Smooth muscle cell (in vitro differentiated cells): ENCODE results near the gene C1orf141. TPM values are rescaled to one million over a fixed set of nuclear protein-coding genes. Genes with fewer than 3 reads are reported as not detected.

Experiments
- DNase-seq: peaks from one replicate; lab custom pipeline; 2025; ENCODE audit not compliant: unreplicated experiment; lab: John Stamatoyannopoulos, UW
- H2AFZ ChIP-seq: fragments of 200-600 bp; sonication (generic); 2 replicates; pipeline ENCODE4 v1.6.0; 2016; ENCODE audit warnings: antibody characterized with exemption, low read depth, mild to moderate bottlenecking
- H3F3A ChIP-seq: fragments of 200-600 bp; sonication (generic); 2 replicates; pipeline ENCODE4 v1.6.0; 2017; ENCODE audit warnings: antibody characterized with exemption, low read depth
- H3K27ac ChIP-seq: fragments of 200-600 bp; sonication (generic); 2 replicates; pipeline ENCODE4 v1.5.1; 2016; ENCODE audit warnings: low read depth, mild to moderate bottlenecking
- H3K27me3 ChIP-seq: fragments of 200-600 bp; sonication (generic); 2 replicates; pipeline ENCODE4 v1.6.1; 2016; ENCODE audit warnings: low read depth, mild to moderate bottlenecking
- H3K36me3 ChIP-seq: fragments of 200-600 bp; sonication (generic); 2 replicates; pipeline ENCODE4 v1.5.1; 2016; ENCODE audit warnings: low read depth
- H3K4me1 ChIP-seq: fragments of 200-600 bp; sonication (generic); 2 replicates; pipeline ENCODE4 v1.5.1; 2016; ENCODE audit warnings: low read depth
- H3K4me2 ChIP-seq: fragments of 200-600 bp; sonication (generic); 2 replicates; pipeline ENCODE4 v1.6.0; 2016; ENCODE audit warnings: mild to moderate bottlenecking
- H3K4me3 ChIP-seq: fragments of 200-600 bp; sonication (generic); 2 replicates; pipeline ENCODE4 v1.5.1; 2016; ENCODE audit warnings: mild to moderate bottlenecking
- H3K79me2 ChIP-seq: fragments of 200-600 bp; sonication (generic); 2 replicates; pipeline ENCODE4 v1.6.0; 2016; ENCODE audit warnings: low read depth, mild to moderate bottlenecking
- H3K9ac ChIP-seq: fragments of 200-600 bp; sonication (generic); 2 replicates; pipeline ENCODE4 v1.6.0; 2016; ENCODE audit warnings: low read depth
- H3K9me3 ChIP-seq: fragments of 200-600 bp; sonication (generic); replicated peaks from 2 replicates; pipeline ENCODE4 v1.5.1; 2016; ENCODE audit warnings: low read depth
- H4K20me1 ChIP-seq: fragments of 200-600 bp; sonication (generic); 2 replicates; pipeline ENCODE4 v1.6.0; 2016; ENCODE audit warnings: low read depth
- CTCF ChIP-seq: fragments of 200-600 bp; sonication (generic); IDR thresholded peaks from 2 replicates; pipeline ENCODE4 v1.5.1; 2017; ENCODE audit warnings: borderline replicate concordance, mild to moderate bottlenecking, antibody characterized with exemption; ENCODE audit not compliant: insufficient read depth, poor library complexity, severe bottlenecking
- WGBS: methylation state at CpG from one replicate; pipeline ENCODE4 v1.1.7; 2016; ENCODE audit warnings: low lambda C conversion rate; 5-methylcytosine and 5-hydroxymethylcytosine counted together
- polyA plus RNA-seq: library from polyadenylated mRNA; unstranded; fragments of >200 nt; fragmentation: Nextera tagmentation; extraction: Ambion mirVana; gene quantifications from 2 replicates; pipeline ENCODE4 v1.2.1, GENCODE V29; 2016
- total RNA-seq: library from RNA; depleted of rRNA; stranded (reverse); fragments of >200 nt; gene quantifications from 2 replicates; pipeline ENCODE4 v1.2.3, GENCODE V29; 2014

C1orf141 gene
- total and polyA plus RNA-seq, 2 experiments from 2014 or later: not detected

- no peak for DNase-seq
- Histone ChIP-seq H3K4me3 (no peak overlapping the region), H2AFZ (peak overlapping the region; percentile 10)
These were observed 73.5 kb downstream of the C1orf141 start for GRCh38 chr1:67061266-67061665.

GRCh38 chr1:67060811-67061218, 74.0 kb downstream of the C1orf141 start:
- 0% methylated on average over 2 of the region's 2 CpGs for WGBS
- H3K27ac ChIP-seq: peak overlapping the region; percentile 95
- peaks cover 9% of the 10 kb centered on the region for H3F3A ChIP-seq
- peaks cover 16% of the 10 kb centered on the region for H3K4me1 ChIP-seq
- no peak overlapping the region for H3K4me3 ChIP-seq
- H3K79me2 ChIP-seq: no peaks in the 10 kb centered on the region
- peak overlapping the region; percentile 50 for H3K4me2 ChIP-seq
- H3K9me3 ChIP-seq: no peaks in the 10 kb centered on the region
- no peak for TF ChIP-seq CTCF
- no peaks in the 10 kb centered on the region for H4K20me1 ChIP-seq
- DNase-seq: no peak
- no peaks in the 10 kb centered on the region for H3K36me3 ChIP-seq
- no peak overlapping the region for H2AFZ ChIP-seq
- peak overlapping the region; percentile 80 for H3K9ac ChIP-seq
- no peaks in the 10 kb centered on the region for H3K27me3 ChIP-seq

More at GRCh38 chr1:67061266-67061665, 73.5 kb downstream of the C1orf141 start:
- Histone ChIP-seq H3K4me1 (peaks cover 16% of the 10 kb centered on the region), H3F3A (peaks cover 9% of the 10 kb centered on the region), H3K9ac (peak overlapping the region; percentile 80), H4K20me1 (no peaks in the 10 kb centered on the region), H3K4me2 (peak overlapping the region; percentile 50), H3K27me3 (no peaks in the 10 kb centered on the region), H3K9me3 (no peaks in the 10 kb centered on the region), H3K27ac (peak overlapping the region; percentile 95), H3K79me2 (no peaks in the 10 kb centered on the region), H3K36me3 (no peaks in the 10 kb centered on the region)
- no peak for TF ChIP-seq CTCF
- WGBS: 17% methylated on average over 2 of the region's 2 CpGs

- WGBS: 54% methylated on average over 1 of the region's 1 CpG
- peak overlapping the region; percentile 31 for H3K9ac ChIP-seq
- no peaks in the 10 kb centered on the region for H3K27me3 ChIP-seq
- H2AFZ ChIP-seq: peak overlapping the region; percentile 32
- H3K4me3 ChIP-seq: no peak overlapping the region
- H3K4me1 ChIP-seq: peaks cover 16% of the 10 kb centered on the region
- DNase-seq: no peak
- peaks cover 9% of the 10 kb centered on the region for H3F3A ChIP-seq
- peak overlapping the region; percentile 95 for H3K27ac ChIP-seq
- no peaks in the 10 kb centered on the region for H3K9me3 ChIP-seq
- peak overlapping the region; percentile 41 for H3K4me2 ChIP-seq
- no peaks in the 10 kb centered on the region for H4K20me1 ChIP-seq
- no peak for TF ChIP-seq CTCF
- H3K36me3 ChIP-seq: no peaks in the 10 kb centered on the region
- no peaks in the 10 kb centered on the region for H3K79me2 ChIP-seq
These were observed 75.4 kb downstream of the C1orf141 start for GRCh38 chr1:67059346-67059745.

GRCh38 chr1:67058761-67059160, 76.0 kb downstream of the C1orf141 start:
- DNase-seq: no peak
- peak overlapping the region; percentile 32 for H2AFZ ChIP-seq
- 30% methylated on average over 3 of the region's 3 CpGs for WGBS
- H3F3A ChIP-seq: peaks cover 9% of the 10 kb centered on the region
- no peaks in the 10 kb centered on the region for H4K20me1 ChIP-seq
- peak overlapping the region; percentile 95 for H3K27ac ChIP-seq
- no peaks in the 10 kb centered on the region for H3K79me2 ChIP-seq
- no peak overlapping the region for H3K9ac ChIP-seq
- no peaks in the 10 kb centered on the region for H3K9me3 ChIP-seq
- H3K27me3 ChIP-seq: no peaks in the 10 kb centered on the region
- H3K4me1 ChIP-seq: peaks cover 16% of the 10 kb centered on the region
- peak overlapping the region; percentile 41 for H3K4me2 ChIP-seq
- no peak for TF ChIP-seq CTCF
- H3K36me3 ChIP-seq: no peaks in the 10 kb centered on the region
- H3K4me3 ChIP-seq: no peak overlapping the region
